Ovary (tissue), 3 donors: ENCODE results near the gene ABHD17A.

Source experiments
- CTCF ChIP-seq, 3 donors: fragments of 450-650 bp in 2 of 3; fragments of 200-600 bp in 1 of 3; IDR thresholded peaks; one replicate each; pipeline versions ENCODE4 v1.5.1 to v1.8.0; 2016 to 2022; ENCODE audit warnings: antibody characterized with exemption in 3 of 3, mild to moderate bottlenecking in 1 of 3
- EP300 ChIP-seq: sonication (generic); formaldehyde crosslinking; IDR thresholded peaks from one replicate; pipeline ENCODE4 v1.6.1; 2017; ENCODE audit warnings: antibody characterized with exemption
- POLR2A ChIP-seq: fragments of 450-650 bp; IDR thresholded peaks from one replicate; pipeline ENCODE4 v1.6.1; 2017; ENCODE audit warnings: antibody characterized with exemption, mild to moderate bottlenecking, moderate library complexity
- donor health status: DM: no; HTN: no; CAD: no.

GRCh38 chr19:1827566-1828278 is 57.6 kb downstream of the ABHD17A start:
- no peak for TF ChIP-seq CTCF (IDR thresholded peaks at IDR 0.05)
- no peak for TF ChIP-seq EP300
- no peak for TF ChIP-seq POLR2A
